Measurements from ENCODE around the gene CDC20B. TPM values are rescaled to one million over a fixed set of nuclear protein-coding genes. Genes with fewer than 3 reads are reported as not detected.
"Not testable (repeated sequence)": the region's sequence is repeated elsewhere in the genome, so short reads cannot be mapped to it uniquely, and the experiment has no call there.

The CDC20B gene
- total RNA-seq, 1 donor, result not detected

DNA sequence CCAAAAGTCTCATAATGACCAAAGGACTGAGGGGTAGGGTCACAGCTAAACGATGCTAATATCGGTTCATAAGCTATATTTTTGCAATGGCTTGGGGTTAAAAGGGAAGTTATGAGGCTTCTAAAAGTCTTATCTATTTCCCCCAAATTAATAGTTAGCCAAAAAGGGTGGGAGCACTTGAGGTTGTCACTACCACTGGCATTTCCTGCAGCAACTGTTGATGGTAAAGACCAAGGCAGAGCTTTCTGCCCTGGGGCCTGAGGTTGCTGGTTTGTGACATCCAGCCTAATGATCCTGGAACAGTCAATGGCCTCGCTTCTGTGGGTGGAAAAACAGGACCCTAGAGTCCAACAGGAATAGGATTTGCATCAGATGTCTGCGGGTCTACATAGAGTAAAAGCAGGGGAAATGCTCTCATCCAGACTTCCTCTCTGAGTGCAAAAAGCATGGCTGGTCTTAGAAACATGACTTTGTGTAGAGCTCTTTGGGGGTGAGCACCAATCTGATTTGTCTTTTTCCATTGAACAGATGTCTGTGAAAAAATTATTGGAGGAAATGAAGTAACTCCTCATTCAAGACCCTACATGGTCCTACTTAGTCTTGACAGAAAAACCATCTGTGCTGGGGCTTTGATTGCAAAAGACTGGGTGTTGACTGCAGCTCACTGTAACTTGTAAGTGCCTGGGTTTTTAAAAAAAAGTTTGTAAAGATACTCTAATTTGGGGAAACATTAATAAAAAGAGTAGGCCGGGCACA is 67.9 kb downstream of the CDC20B start:
- peak in 1 of 3 donors; percentile 48 for DNase-seq (ENCODE audit: low read depth in 2 of 3, low spot score in 2 of 3)

DNA sequence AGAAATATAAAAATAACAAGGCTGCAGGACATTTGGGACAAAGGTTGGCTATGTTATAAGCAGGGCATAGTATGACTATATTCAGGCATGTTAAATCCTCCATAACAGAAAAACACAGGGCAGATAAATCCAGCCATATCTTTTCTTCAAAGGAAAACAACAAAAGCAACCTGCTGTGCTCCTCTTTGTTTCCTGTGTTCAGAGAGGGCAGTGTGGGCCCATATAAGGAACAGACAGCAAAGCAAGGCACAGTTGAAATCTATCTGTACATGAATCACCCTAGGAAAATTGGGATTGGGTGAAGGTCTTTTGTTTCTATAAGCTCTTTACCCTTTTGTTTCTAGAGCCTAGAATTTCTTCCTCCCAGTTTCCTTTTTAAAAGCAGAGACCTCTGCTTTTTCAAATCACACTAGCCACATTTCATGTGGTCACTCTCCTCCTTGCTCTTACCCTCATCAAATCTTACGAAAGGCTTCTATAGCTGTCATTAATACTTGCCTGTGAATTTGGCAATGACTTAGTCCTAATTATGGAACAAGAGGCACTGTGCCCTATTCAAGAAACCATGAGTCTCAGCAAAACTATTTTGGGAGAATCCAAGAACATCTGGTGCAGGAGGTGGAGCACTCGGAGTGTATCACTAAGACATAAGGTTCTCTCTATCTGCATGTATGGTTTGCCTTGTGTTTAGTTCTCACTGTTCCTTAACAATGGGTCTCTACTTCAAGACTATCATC is 68.8 kb downstream of the CDC20B start:
- DNase-seq (ENCODE audit: low read depth in 2 of 3, low spot score in 2 of 3), result no peak

- DNase-seq (ENCODE audit: low read depth in 2 of 3, low spot score in 2 of 3), result peak in 1 of 3 donors; percentile 76
Measured at GRCh38 chr5:55102348-55102747, 70.6 kb downstream of the CDC20B start, which contains the start of gene GZMA. Gene GZMA, plus strand, starts transcription at chr5:55102646. Its CDS starts 37 bp downstream, at chr5:55102683.

DNA sequence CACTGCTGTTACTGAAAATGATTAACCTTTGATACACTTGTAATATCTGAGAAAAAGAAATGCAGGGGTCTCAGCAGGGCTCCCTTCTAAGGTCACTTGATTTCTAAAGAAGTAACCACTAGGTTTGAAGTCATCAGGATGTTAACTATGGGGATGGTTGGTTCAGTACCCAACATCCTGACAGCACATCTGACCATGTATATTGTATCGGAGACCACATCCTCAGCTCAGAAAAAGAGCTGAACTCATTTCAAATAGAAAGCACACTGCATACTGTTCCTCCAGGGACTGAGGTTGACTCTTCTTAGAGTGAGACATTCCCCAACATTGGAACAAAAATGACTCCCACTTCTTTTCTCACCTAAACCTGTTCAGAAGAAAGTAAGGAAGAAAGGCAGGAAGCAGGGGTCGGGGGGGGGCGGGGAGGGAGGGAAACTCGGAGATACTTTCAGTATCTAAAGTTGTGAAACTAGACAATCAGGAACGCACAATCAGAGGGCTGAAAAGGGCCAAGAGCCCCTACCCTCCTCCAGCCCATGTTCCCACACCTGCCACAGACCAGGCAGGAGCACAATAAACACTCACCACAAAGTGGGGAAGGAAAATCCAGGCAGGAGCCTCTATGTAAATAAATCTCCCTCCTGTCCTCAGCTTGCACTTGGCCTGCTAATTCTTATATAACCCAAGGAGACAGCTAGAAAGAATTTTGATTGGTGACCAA is 71.3 kb downstream of the CDC20B start:
- peak in 1 of 3 donors; percentile 35 for DNase-seq (ENCODE audit: low read depth in 2 of 3, low spot score in 2 of 3)

DNA sequence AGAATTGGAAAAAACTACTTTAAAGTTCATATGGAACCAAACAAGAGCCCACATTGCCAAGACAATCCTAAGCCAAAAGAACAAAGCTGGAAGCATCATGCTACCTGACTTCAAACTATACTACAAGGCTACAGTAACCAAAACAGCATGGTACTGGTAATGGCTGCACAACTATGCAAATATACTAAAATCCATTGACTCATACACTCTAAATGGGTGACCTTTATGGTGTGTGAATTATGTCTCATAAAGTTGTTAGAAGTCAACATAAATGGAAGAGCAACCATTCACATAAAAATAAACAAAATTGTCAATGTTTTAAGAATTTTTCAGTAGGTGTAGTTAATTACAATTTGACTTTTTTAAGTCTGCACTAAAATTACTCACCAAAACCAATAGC is 71.8 kb downstream of the CDC20B start:
- DNase-seq (ENCODE audit: low read depth in 2 of 3, low spot score in 2 of 3), result not testable (repeated sequence)

DNA sequence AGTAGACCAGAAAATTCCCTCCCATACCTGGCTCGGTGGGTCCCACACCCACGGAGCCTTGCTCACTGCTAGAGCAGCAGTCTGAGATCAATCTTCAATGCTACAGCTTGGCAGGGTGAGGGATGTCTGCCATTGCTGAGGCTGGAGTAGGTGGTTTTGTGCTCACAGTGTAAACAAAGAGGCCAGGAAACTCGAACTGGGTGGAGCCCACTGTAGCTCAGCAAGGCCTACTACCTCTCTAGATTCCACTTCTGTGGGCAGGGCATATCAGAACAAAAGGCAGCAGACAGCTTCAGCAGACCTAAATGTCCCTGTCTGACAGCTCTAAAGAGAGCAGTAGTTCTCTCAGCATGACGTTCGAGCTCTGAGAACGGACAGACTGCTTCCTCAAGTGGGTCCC is 76.1 kb downstream of the CDC20B start:
- DNase-seq (ENCODE audit: low read depth in 2 of 3, low spot score in 2 of 3), result no peak

- no peak for DNase-seq (ENCODE audit: low read depth in 2 of 3, low spot score in 2 of 3)
Measured at GRCh38 chr5:55096182-55096581, 76.8 kb downstream of the CDC20B start.

- not testable (repeated sequence) for DNase-seq (ENCODE audit: low read depth in 2 of 3, low spot score in 2 of 3)
Measured at GRCh38 chr5:55091011-55091410, 82.0 kb downstream of the CDC20B start.

- not testable (repeated sequence) for DNase-seq (ENCODE audit: low read depth in 2 of 3, low spot score in 2 of 3)
Measured at GRCh38 chr5:55089301-55089700, 83.7 kb downstream of the CDC20B start.

GRCh38 chr5:55081541-55081940 is 91.4 kb downstream of the CDC20B start:
- no peak for DNase-seq (ENCODE audit: low read depth in 2 of 3, low spot score in 2 of 3)

DNA sequence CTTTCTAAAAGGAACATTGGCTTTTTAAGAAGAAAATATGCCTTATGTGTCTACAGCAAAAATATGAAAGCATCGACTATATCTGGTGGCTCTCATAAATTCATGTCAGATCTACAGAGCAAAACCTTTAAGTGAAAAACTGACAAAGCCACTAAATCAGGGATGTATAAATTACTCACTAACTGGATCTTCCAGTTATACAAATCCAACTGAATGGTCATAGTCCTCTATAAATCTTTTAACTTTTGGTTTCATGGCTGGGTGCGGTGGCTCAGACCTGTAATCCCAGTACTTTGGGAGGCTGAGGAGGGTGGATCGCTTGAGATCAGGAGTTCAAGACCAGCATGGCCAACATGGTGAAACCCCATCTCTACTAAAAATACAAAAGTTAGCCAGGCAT is 99.8 kb downstream of the CDC20B start:
- DNase-seq (ENCODE audit: low read depth in 2 of 3, low spot score in 2 of 3), result no peak

DNA sequence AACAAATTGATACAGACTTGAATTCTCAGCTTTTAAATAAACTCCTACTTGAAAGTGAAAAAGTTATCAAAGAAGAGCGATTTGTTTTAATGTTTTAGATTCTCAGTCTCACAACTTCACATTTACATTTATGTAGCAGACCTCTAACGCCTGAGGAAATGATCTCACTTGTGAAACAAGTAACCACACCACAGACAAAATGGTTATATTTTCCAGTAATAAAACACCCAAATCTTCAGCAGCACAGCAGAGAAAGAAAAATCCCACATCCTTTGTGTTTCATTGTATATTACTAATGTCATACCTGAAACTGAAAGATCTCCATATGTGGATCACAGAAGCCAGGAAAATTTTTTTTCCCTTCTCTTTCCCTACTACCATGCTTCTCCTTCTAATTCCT is 100.3 kb downstream of the CDC20B start:
- DNase-seq (ENCODE audit: low read depth in 2 of 3, low spot score in 2 of 3), result peak in 2 of 3 donors; percentile 24 to 65

DNA sequence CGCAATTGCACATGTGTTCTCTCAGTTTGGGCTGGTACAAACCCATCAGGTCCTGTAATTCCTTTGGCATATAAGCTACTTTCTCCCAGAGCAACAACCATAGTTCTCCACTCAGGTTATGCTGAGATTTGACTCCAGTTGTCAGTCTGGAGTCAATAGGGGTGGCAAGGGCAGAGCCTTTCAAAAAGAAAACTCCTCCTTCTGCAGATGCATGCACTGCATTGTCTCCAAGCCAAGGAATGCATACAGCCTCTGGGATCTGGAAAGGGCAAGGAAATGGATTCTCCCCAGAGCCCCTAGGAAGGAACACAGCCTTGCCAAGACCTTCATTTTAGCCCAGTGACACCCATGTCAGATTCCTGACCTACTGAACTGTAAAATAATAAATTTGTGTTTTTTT is 101.6 kb downstream of the CDC20B start:
- DNase-seq (ENCODE audit: low read depth in 2 of 3, low spot score in 2 of 3), result no peak

DNA sequence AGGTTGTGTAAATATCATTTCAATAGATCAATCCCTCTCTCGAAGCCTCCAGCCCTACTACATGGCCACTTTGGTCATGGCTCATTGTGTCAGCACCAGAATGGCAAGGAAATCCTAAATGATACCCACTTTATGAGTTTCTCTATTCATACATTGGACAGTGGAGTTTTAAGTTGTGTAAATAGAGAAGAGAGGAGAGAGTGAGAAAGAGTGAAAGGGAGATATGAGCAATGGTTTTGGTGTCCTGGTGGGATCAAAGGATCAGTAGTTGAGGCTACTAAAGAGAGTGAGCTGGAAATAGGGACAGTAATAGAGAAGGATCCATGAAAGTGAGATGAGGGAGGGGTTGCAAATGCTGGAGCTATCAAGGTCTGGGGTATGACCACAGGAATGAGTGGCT is 102.0 kb downstream of the CDC20B start:
- DNase-seq (ENCODE audit: low read depth in 2 of 3, low spot score in 2 of 3), result no peak

GRCh38 chr5:55066277-55066676 is 106.7 kb downstream of the CDC20B start:
- DNase-seq (ENCODE audit: low read depth in 2 of 3, low spot score in 2 of 3), result no peak

DNA sequence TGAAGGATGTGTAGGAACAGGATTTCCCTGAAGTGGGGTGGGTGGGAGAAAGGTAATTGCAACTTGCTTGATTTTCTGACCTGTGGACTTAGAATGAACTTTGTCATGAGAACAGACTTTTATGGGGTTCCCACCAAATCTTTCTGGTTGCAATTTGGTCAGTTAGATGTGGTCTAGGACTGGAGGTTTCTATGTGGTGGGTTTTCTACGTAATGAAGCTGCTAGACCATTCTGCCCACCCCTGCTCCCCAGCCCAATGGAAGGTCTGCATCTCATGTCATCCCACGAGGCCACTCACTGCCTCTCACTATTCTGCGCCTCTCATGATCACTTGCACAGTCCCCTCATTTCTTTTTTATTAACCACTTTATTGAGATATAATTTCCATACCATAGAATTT is 108.5 kb downstream of the CDC20B start:
- DNase-seq (ENCODE audit: low read depth in 2 of 3, low spot score in 2 of 3), result no peak

GRCh38 chr5:55063899-55064298 is 109.1 kb downstream of the CDC20B start:
- DNase-seq (ENCODE audit: low read depth in 2 of 3, low spot score in 2 of 3), result no peak

GRCh38 chr5:55063220-55063863 is 109.6 kb downstream of the CDC20B start:
- DNase-seq (ENCODE audit: low read depth in 2 of 3, low spot score in 2 of 3), result peak in 1 of 3 donors; percentile 54

All from hematopoietic multipotent progenitor cell (in vitro differentiated cells).